GM19468 (cell line): ENCODE measurements around the gene QPRT.
"Not testable (repeated sequence)": the region's sequence is repeated elsewhere in the genome, so short reads cannot be mapped to it uniquely, and the experiment has no call there.

Experiments used
- ATAC-seq: cut with Tn5 transposase; IDR thresholded peaks from one replicate; pipeline ENCODE4 v1.9.1; 2021; ENCODE audit warnings: mild to moderate bottlenecking, moderate library complexity, moderate number of reproducible peaks; ENCODE audit not compliant: unreplicated experiment; ENCODE audit errors: extremely low read depth

QPRT gene

GRCh38 chr16:29688172-29688571 lies 9.2 kb downstream of the QPRT start:
- ATAC-seq, result no peak

- ATAC-seq, result not testable (repeated sequence)
Observed at GRCh38 chr16:29689490-29690351, 10.7 kb downstream of the QPRT start.

GRCh38 chr16:29692606-29693005 lies 13.6 kb downstream of the QPRT start:
- ATAC-seq, result not testable (repeated sequence)

GRCh38 chr16:29694384-29695195 lies 15.6 kb downstream of the QPRT start:
- no peak for ATAC-seq

- not testable (repeated sequence) for ATAC-seq
Observed at GRCh38 chr16:29695675-29696074, 16.7 kb downstream of the QPRT start.

GRCh38 chr16:29696881-29697331 lies 17.9 kb downstream of the QPRT start:
- ATAC-seq, result no peak

GRCh38 chr16:29697391-29697790 lies 18.4 kb downstream of the QPRT start:
- no peak for ATAC-seq

- ATAC-seq, result no peak
Observed at GRCh38 chr16:29698042-29698441, 19.1 kb downstream of the QPRT start.

GRCh38 chr16:29698484-29699323 lies 19.7 kb downstream of the QPRT start:
- ATAC-seq, result no peak

GRCh38 chr16:29699324-29700219 lies 20.6 kb downstream of the QPRT start:
- no peak for ATAC-seq

GRCh38 chr16:29700253-29700987 lies 21.4 kb downstream of the QPRT start:
- ATAC-seq, result no peak

- ATAC-seq, result no peak
Observed at GRCh38 chr16:29701214-29701555, 22.2 kb downstream of the QPRT start.

GRCh38 chr16:29702269-29702668 lies 23.3 kb downstream of the QPRT start:
- no peak for ATAC-seq

GRCh38 chr16:29705030-29705429 lies 26.1 kb downstream of the QPRT start:
- ATAC-seq, result no peak

GRCh38 chr16:29707160-29707559 lies 28.2 kb downstream of the QPRT start:
- ATAC-seq, result not testable (repeated sequence)

GRCh38 chr16:29708917-29709600 lies 30.1 kb downstream of the QPRT start:
- no peak for ATAC-seq

- ATAC-seq, result not testable (repeated sequence)
Observed at GRCh38 chr16:29709657-29710056, 30.7 kb downstream of the QPRT start.
